Mesodermal cell (in vitro differentiated cells): ENCODE measurements around the gene NCOA3. TPM values are rescaled to one million over a fixed set of nuclear protein-coding genes. Genes with fewer than 3 reads are reported as not detected.
"Not testable (repeated sequence)": the region's sequence is repeated elsewhere in the genome, so short reads cannot be mapped to it uniquely, and the experiment has no call there.

Source experiments
- H3K27ac ChIP-seq: 2 replicates; pipeline ENCODE4 v1.7.0; 2013; ENCODE audit warnings: mild to moderate bottlenecking, low read depth, low read length, moderate library complexity; ENCODE audit not compliant: severe bottlenecking
- H3K36me3 ChIP-seq: 2 replicates; pipeline ENCODE4 v1.7.1; 2013; ENCODE audit warnings: mild to moderate bottlenecking, low read length, moderate library complexity; ENCODE audit not compliant: control insufficient read depth, insufficient read depth
- H3K4me1 ChIP-seq: one replicate; pipeline ENCODE4 v1.7.1; 2013; ENCODE audit warnings: mild to moderate bottlenecking, low read length; ENCODE audit not compliant: insufficient read depth, control insufficient read depth, poor library complexity, severe bottlenecking
- H3K4me3 ChIP-seq: 2 replicates; pipeline ENCODE4 v1.7.0; 2013; ENCODE audit warnings: low read length, control low read depth, mild to moderate bottlenecking; ENCODE audit not compliant: insufficient read depth, poor library complexity, severe bottlenecking; ENCODE audit errors: extremely low read depth
- H3K9me3 ChIP-seq: 2 replicates; pipeline ENCODE4 v1.7.1; 2013; ENCODE audit warnings: mild to moderate bottlenecking, low read length, moderate library complexity; ENCODE audit not compliant: control insufficient read depth
- WGBS, 2 experiments: methylation state at CpG; one replicate each; pipeline ENCODE4 v1.1.5; 2013; ENCODE audit warnings: missing lambda C conversion rate in 2 of 2; ENCODE audit not compliant: insufficient coverage in 2 of 2; 5-methylcytosine and 5-hydroxymethylcytosine counted together
- polyA plus RNA-seq, 2 experiments: library from polyadenylated mRNA; stranded (reverse); fragments of 50-300 nt; gene quantifications; one replicate each; pipeline ENCODE4 v1.2.3, GENCODE V29; 2013

NCOA3 gene
- polyA plus RNA-seq (2013, experiment 1 of 2) = 15.1 TPM
- polyA plus RNA-seq (2013, experiment 2 of 2) = 14.6 TPM

- Histone ChIP-seq H3K9me3 (no peaks in the 10 kb centered on the region), H3K27ac (peak within 1 kb of the TSS; percentile 80), H3K36me3 (no peaks in the 10 kb centered on the region), H3K4me1 (peaks cover 7% of the 10 kb centered on the region), H3K4me3 (peak within 1 kb of the TSS; percentile 99)
- 2% methylated on average over 50 to 67 of the region's 74 CpGs for WGBS, 2 experiments
Measured at GRCh38 chr20:47501482-47502270, at the start of gene NCOA3. NCOA3 (plus strand) TSS chr20:47501887; CDS start chr20:47622248, 120,361 bp downstream.

GRCh38 chr20:47452736-47453161 is 48.9 kb upstream of the NCOA3 start:
- Histone ChIP-seq H3K4me3 (no peak overlapping the region), H3K9me3 (no peaks in the 10 kb centered on the region), H3K4me1 (peaks cover 11% of the 10 kb centered on the region), H3K27ac (peak overlapping the region; percentile 92), H3K36me3 (no peaks in the 10 kb centered on the region)
- WGBS, 2 experiments = 100% methylated on average over 1 of the region's 1 CpG; no CpG with 5 or more reads in 1 of the 2 experiments

- Histone ChIP-seq H3K27ac (peak overlapping the region; percentile 92), H3K4me3 (no peak overlapping the region)
Measured at GRCh38 chr20:47453167-47453782, 48.4 kb upstream of the NCOA3 start.

GRCh38 chr20:47454298-47455132 is 47.2 kb upstream of the NCOA3 start:
- Histone ChIP-seq H3K27ac (no peak overlapping the region), H3K9me3 (no peaks in the 10 kb centered on the region), H3K36me3 (no peaks in the 10 kb centered on the region), H3K4me1 (peaks cover 11% of the 10 kb centered on the region), H3K4me3 (no peak overlapping the region)
- WGBS, 2 experiments = 93 to 94% methylated on average over 5 to 10 of the region's 10 CpGs

More at GRCh38 chr20:47453167-47453782, 48.4 kb upstream of the NCOA3 start:
- 71 to 83% methylated on average over 2 of the region's 4 CpGs for WGBS, 2 experiments
- Histone ChIP-seq H3K36me3 (no peaks in the 10 kb centered on the region), H3K4me1 (peaks cover 11% of the 10 kb centered on the region), H3K9me3 (no peaks in the 10 kb centered on the region)

GRCh38 chr20:47455133-47456040 is 46.3 kb upstream of the NCOA3 start:
- Histone ChIP-seq H3K9me3 (no peaks in the 10 kb centered on the region), H3K4me3 (no peak overlapping the region), H3K4me1 (peaks cover 11% of the 10 kb centered on the region), H3K27ac (no peak overlapping the region), H3K36me3 (no peaks in the 10 kb centered on the region)
- 87 to 89% methylated on average over 3 to 5 of the region's 7 CpGs for WGBS, 2 experiments

- peaks cover 8% of the 10 kb centered on the region for H3K4me1 ChIP-seq
Measured at GRCh38 chr20:47456041-47456537, 45.6 kb upstream of the NCOA3 start.

GRCh38 chr20:47456952-47457724 is 44.5 kb upstream of the NCOA3 start:
- H3K4me3 ChIP-seq = no peak overlapping the region
- H3K27ac ChIP-seq = no peak overlapping the region
- peaks cover 8% of the 10 kb centered on the region for H3K4me1 ChIP-seq
- WGBS, 2 experiments = 95 to 97% methylated on average over 8 of the region's 13 CpGs
- H3K36me3 ChIP-seq = no peaks in the 10 kb centered on the region
- no peaks in the 10 kb centered on the region for H3K9me3 ChIP-seq

More at GRCh38 chr20:47456041-47456537, 45.6 kb upstream of the NCOA3 start:
- no peak overlapping the region for H3K4me3 ChIP-seq
- no peak overlapping the region for H3K27ac ChIP-seq
- WGBS, 2 experiments = 89 to 93% methylated on average over 7 to 8 of the region's 8 CpGs
- no peaks in the 10 kb centered on the region for H3K9me3 ChIP-seq
- no peaks in the 10 kb centered on the region for H3K36me3 ChIP-seq

- H3K4me3 ChIP-seq, H3K36me3 ChIP-seq, H3K9me3 ChIP-seq, H3K4me1 ChIP-seq, H3K27ac ChIP-seq: not testable (repeated sequence)
- WGBS, 2 experiments = 88 to 95% methylated on average over 5 of the region's 8 CpGs
Measured at GRCh38 chr20:47458280-47459050, 43.2 kb upstream of the NCOA3 start.
